ENCODE results near the gene RPS2.
"Not testable (repeated sequence)": the region's sequence is repeated elsewhere in the genome, so short reads cannot be mapped to it uniquely, and the experiment has no call there.

RPS2 gene

GRCh38 chr16:1941162-1942046, 23.2 kb downstream of the RPS2 start:
- no peak for DNase-seq (ENCODE audit: low spot score)

- no peak for DNase-seq (ENCODE audit: low spot score)
These were observed 24.1 kb downstream of the RPS2 start for GRCh38 chr16:1940273-1941161.

GRCh38 chr16:1939833-1940232, 24.8 kb downstream of the RPS2 start:
- not testable (repeated sequence) for DNase-seq (ENCODE audit: low spot score)

GRCh38 chr16:1938910-1939309, 25.7 kb downstream of the RPS2 start:
- DNase-seq (ENCODE audit: low spot score): no peak

- no peak for DNase-seq (ENCODE audit: low spot score)
These were observed 26.3 kb downstream of the RPS2 start for GRCh38 chr16:1938316-1938715.

GRCh38 chr16:1936945-1937479, 27.6 kb downstream of the RPS2 start:
- no peak for DNase-seq (ENCODE audit: low spot score)

GRCh38 chr16:1933097-1933661, 31.4 kb downstream of the RPS2 start:
- DNase-seq (ENCODE audit: low spot score): no peak

GRCh38 chr16:1932050-1933028, 32.3 kb downstream of the RPS2 start:
- DNase-seq (ENCODE audit: low spot score): no peak

GRCh38 chr16:1930338-1930720, 34.3 kb downstream of the RPS2 start:
- no peak for DNase-seq (ENCODE audit: low spot score)

- peak; percentile 83 for DNase-seq (ENCODE audit: low spot score)
These were observed 34.9 kb downstream of the RPS2 start for GRCh38 chr16:1929578-1930337.

GRCh38 chr16:1929105-1929504, 35.5 kb downstream of the RPS2 start:
- DNase-seq (ENCODE audit: low spot score): no peak

- DNase-seq (ENCODE audit: low spot score): no peak
These were observed 38.4 kb downstream of the RPS2 start for GRCh38 chr16:1926271-1926670.

- DNase-seq (ENCODE audit: low spot score): no peak
These were observed 40.5 kb downstream of the RPS2 start for GRCh38 chr16:1924095-1924494.

- no peak for DNase-seq (ENCODE audit: low spot score)
These were observed 41.2 kb downstream of the RPS2 start for GRCh38 chr16:1923299-1924034.

- no peak for DNase-seq (ENCODE audit: low spot score)
These were observed 42.3 kb downstream of the RPS2 start for GRCh38 chr16:1922357-1922756.

GRCh38 chr16:1920727-1921171, 43.9 kb downstream of the RPS2 start:
- DNase-seq (ENCODE audit: low spot score): peak; percentile 19

- DNase-seq (ENCODE audit: low spot score): not testable (repeated sequence)
These were observed 44.5 kb downstream of the RPS2 start for GRCh38 chr16:1920122-1920521.

- no peak for DNase-seq (ENCODE audit: low spot score)
These were observed 45.2 kb downstream of the RPS2 start for GRCh38 chr16:1919327-1919998.

Data from hematopoietic multipotent progenitor cell treated with erythropoietin and hydrocortisone succinate and interleukin-3 and kit ligand, for 15 days (in vitro differentiated cells).